Effector memory CD8-positive, alpha-beta T cell (primary cell): ENCODE data around the gene CLEC2A.
"Not testable (repeated sequence)": the region's sequence is repeated elsewhere in the genome, so short reads cannot be mapped to it uniquely, and the experiment has no call there.

Experiments
- ATAC-seq: fragments of 150-1000 bp; cut with Tn5 transposase; replicated peaks from 2 replicates; pipeline ENCODE4 v1.10.0; 2021; ENCODE audit warnings: mild to moderate bottlenecking, moderate library complexity
- DNase-seq, 3 experiments: peaks; one replicate each; pipeline ENCODE4 v3.0.0; 2021
- H3K27ac Mint-ChIP-seq, 2 donors: one replicate each; pipeline ENCODE4 v1.8.0; 2022; ENCODE audit warnings: mild to moderate bottlenecking in 2 of 2, mixed read lengths in 2 of 2, moderate library complexity in 2 of 2
- H3K27me3 Mint-ChIP-seq, 2 donors: one replicate each; pipeline ENCODE4 v1.8.0; 2022; ENCODE audit warnings: mixed read lengths in 2 of 2
- H3K36me3 Mint-ChIP-seq: one replicate; pipeline ENCODE4 v1.8.0; 2022; ENCODE audit warnings: mild to moderate bottlenecking, moderate library complexity, mixed read lengths; ENCODE audit not compliant: insufficient read depth
- H3K4me1 Mint-ChIP-seq, 2 donors: one replicate each; pipeline ENCODE4 v1.8.0; 2022; ENCODE audit warnings: low read depth in 2 of 2, mixed read lengths in 2 of 2
- H3K4me3 Mint-ChIP-seq, 2 donors: one replicate each; pipeline ENCODE4 v1.8.0; 2022; ENCODE audit warnings: mild to moderate bottlenecking in 2 of 2, mixed read lengths in 2 of 2, moderate library complexity in 2 of 2
- H3K9me3 Mint-ChIP-seq, 2 donors: one replicate each; pipeline ENCODE4 v1.8.0; 2022; ENCODE audit warnings: mixed read lengths in 2 of 2

CLEC2A gene

GRCh38 chr12:9897535-9897934 is 34.6 kb downstream of the CLEC2A start:
- no peak for DNase-seq
- Mint-ChIP-seq H3K9me3 (no peaks in the 10 kb centered on the region), H3K4me1 (peaks cover 0 to 5% of the 10 kb centered on the region in 2 donors), H3K27me3 (peaks cover 0 to 13% of the 10 kb centered on the region in 2 donors), H3K27ac (no peak overlapping the region), H3K36me3 (no peaks in the 10 kb centered on the region), H3K4me3 (no peak overlapping the region)
- no peak for ATAC-seq

GRCh38 chr12:9895215-9895971 is 36.8 kb downstream of the CLEC2A start:
- Mint-ChIP-seq H3K27ac (no peak overlapping the region), H3K4me3 (no peak overlapping the region), H3K9me3 (no peaks in the 10 kb centered on the region), H3K27me3 (peaks cover 0 to 13% of the 10 kb centered on the region in 2 donors), H3K4me1 (peaks cover 0 to 5% of the 10 kb centered on the region in 2 donors), H3K36me3 (peaks cover 5% of the 10 kb centered on the region)
- DNase-seq (no peak), ATAC-seq (no peak)

GRCh38 chr12:9888665-9889273 is 43.4 kb downstream of the CLEC2A start:
- H3K4me3 Mint-ChIP-seq = peak overlapping the region in 1 of 2 donors; percentile 22
- no peaks in the 10 kb centered on the region for H3K27me3 Mint-ChIP-seq
- peaks cover 6 to 11% of the 10 kb centered on the region in 2 donors for H3K4me1 Mint-ChIP-seq
- H3K36me3 Mint-ChIP-seq = peaks cover 5% of the 10 kb centered on the region
- DNase-seq (no peak), ATAC-seq (peak; percentile 72)
- H3K27ac Mint-ChIP-seq = peak overlapping the region; percentile 74 to 83
- H3K9me3 Mint-ChIP-seq = no peaks in the 10 kb centered on the region

DNA sequence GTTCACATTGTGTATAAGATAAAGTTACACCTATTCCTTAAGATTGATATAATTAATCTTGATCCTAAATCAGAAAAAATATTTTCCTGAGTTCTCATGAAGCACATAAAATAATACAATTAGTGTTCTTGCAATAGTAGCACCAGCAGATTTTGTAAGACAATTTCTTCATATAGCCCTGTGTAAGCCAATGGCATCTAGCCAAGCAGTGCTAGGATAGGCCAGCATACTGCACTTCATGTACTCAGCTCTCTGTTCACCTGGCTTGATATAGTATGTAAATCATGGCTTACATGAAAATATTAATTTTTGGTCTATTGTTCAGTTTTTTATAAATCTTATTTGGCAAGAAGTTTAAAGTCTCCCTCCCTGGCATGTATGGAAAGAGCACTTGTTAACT is 49.0 kb downstream of the CLEC2A start:
- H3K4me3 Mint-ChIP-seq = no peak overlapping the region
- H3K9me3 Mint-ChIP-seq = no peaks in the 10 kb centered on the region

DNA sequence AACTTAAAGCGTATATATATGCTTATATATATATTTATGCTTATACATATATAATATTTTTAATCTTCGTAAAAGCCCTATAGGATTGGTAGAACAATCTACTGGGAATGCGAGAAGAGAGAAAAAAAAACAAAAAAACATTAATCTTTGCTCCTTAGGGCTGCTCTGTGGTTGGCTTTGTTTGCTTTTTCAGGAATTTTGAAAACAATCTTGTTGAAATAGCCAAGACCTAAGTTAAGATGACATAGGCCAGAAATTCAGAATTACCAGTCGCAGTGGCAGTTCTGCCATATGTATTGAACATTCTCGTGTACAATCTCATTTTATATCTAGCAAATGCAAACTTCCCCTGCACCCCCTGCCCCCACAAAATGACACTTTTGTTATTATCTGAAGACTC is 50.2 kb downstream of the CLEC2A start:
- Mint-ChIP-seq H3K4me3 (no peak overlapping the region), H3K27me3 (no peaks in the 10 kb centered on the region), H3K36me3 (no peaks in the 10 kb centered on the region), H3K27ac (no peak overlapping the region), H3K9me3 (no peaks in the 10 kb centered on the region), H3K4me1 (peaks cover 2 to 4% of the 10 kb centered on the region in 2 donors)
- DNase-seq = no peak
- ATAC-seq = no peak

More for the DNA sequence above, 49.0 kb downstream of the CLEC2A start:
- peaks cover 2 to 4% of the 10 kb centered on the region in 2 donors for H3K4me1 Mint-ChIP-seq
- DNase-seq (no peak), ATAC-seq (no peak)
- H3K27ac Mint-ChIP-seq = no peak overlapping the region
- no peaks in the 10 kb centered on the region for H3K27me3 Mint-ChIP-seq
- no peaks in the 10 kb centered on the region for H3K36me3 Mint-ChIP-seq

DNA sequence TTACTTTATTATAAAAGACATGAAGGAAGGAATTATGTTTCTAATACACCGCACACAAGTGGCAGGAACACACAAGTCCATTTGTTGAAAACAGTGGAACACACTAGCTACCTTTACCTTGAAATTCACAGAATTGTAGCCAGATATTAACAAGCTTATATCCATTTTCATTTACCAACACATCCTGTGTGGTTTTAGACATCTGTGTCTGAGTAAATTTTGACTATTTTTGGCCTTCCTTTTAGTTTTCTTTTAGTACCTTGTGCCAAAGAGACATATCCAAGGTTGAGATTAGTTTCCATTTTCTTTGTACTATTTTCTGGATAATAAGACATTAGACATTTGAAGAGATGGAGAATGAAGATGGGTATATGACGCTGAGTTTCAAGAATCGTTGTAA is 50.9 kb downstream of the CLEC2A start, which contains the start of gene KLRF2:
TSS of gene KLRF2 (plus strand) at position 244 of the 400 bp plus-strand sequence. CDS start at position 351, 107 bp downstream.
- ATAC-seq (no peak), DNase-seq (no peak)
- Mint-ChIP-seq H3K4me3 (no peak within 1 kb of the TSS), H3K27ac (no peak within 1 kb of the TSS), H3K9me3 (no peaks in the 10 kb centered on the region), H3K4me1 (peaks cover 2 to 4% of the 10 kb centered on the region in 2 donors), H3K36me3 (no peaks in the 10 kb centered on the region), H3K27me3 (no peaks in the 10 kb centered on the region)

GRCh38 chr12:9880532-9881078 is 51.6 kb downstream of the CLEC2A start:
- ATAC-seq = no peak
- Mint-ChIP-seq H3K36me3 (no peaks in the 10 kb centered on the region), H3K4me1 (peaks cover 2 to 4% of the 10 kb centered on the region in 2 donors), H3K9me3 (no peaks in the 10 kb centered on the region), H3K27ac (no peak overlapping the region), H3K27me3 (no peaks in the 10 kb centered on the region), H3K4me3 (no peak overlapping the region)
- DNase-seq = no peak

DNA sequence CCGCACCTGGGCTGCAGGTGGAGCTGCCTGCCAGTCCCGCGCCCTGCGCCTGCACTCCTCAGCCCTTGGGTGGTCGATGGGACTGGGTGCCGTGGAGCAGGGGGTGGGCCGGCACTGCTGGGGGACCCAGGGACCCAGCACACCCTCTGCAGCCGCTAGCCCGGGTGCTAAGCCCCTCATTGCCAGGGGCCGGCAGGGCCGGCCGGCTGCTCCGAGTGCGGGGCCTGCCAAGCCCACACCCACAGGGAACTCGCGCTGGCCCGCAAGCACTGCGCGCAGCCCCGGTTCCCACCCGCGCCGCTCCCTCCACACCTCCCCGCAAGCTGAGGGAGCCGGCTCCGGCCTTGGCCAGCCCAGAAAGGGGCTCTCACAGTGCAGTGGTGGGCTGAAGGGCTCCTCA is 56.0 kb downstream of the CLEC2A start:
- DNase-seq, H3K4me1 Mint-ChIP-seq, H3K36me3 Mint-ChIP-seq, H3K4me3 Mint-ChIP-seq, H3K27me3 Mint-ChIP-seq, H3K27ac Mint-ChIP-seq, H3K9me3 Mint-ChIP-seq, ATAC-seq: not testable (repeated sequence)

- ATAC-seq (no peak), DNase-seq (no peak)
- Mint-ChIP-seq H3K4me1 (peaks cover 4 to 18% of the 10 kb centered on the region in 2 donors), H3K27ac (no peak overlapping the region), H3K36me3 (peaks cover 12% of the 10 kb centered on the region), H3K27me3 (no peaks in the 10 kb centered on the region), H3K4me3 (no peak overlapping the region), H3K9me3 (no peaks in the 10 kb centered on the region)
These were observed 59.4 kb downstream of the CLEC2A start for GRCh38 chr12:9872742-9873141.

DNA sequence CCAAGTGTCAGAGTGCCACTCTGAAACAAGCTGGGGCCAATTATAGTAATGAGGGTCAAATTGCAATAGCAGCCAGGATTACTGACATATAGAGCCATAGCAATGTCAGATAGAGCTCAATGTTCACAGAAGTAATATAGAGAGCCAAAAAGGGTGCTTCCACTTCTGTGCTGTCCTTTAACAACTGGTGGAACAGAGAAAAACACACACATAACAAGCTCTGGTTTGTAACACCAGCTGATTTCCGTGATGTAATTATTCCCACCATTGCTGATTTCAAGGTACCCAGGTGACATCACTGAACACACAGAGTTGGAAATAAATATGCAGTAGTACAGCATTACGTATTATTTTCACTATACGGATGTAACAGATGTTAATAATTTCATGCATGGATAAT is 60.0 kb downstream of the CLEC2A start:
- DNase-seq (no peak), ATAC-seq (no peak)
- H3K4me3 Mint-ChIP-seq = no peak overlapping the region
- H3K27me3 Mint-ChIP-seq = no peaks in the 10 kb centered on the region
- H3K27ac Mint-ChIP-seq = no peak overlapping the region
- peaks cover 16% of the 10 kb centered on the region for H3K36me3 Mint-ChIP-seq
- H3K9me3 Mint-ChIP-seq = no peaks in the 10 kb centered on the region
- H3K4me1 Mint-ChIP-seq = peaks cover 4 to 18% of the 10 kb centered on the region in 2 donors

DNA sequence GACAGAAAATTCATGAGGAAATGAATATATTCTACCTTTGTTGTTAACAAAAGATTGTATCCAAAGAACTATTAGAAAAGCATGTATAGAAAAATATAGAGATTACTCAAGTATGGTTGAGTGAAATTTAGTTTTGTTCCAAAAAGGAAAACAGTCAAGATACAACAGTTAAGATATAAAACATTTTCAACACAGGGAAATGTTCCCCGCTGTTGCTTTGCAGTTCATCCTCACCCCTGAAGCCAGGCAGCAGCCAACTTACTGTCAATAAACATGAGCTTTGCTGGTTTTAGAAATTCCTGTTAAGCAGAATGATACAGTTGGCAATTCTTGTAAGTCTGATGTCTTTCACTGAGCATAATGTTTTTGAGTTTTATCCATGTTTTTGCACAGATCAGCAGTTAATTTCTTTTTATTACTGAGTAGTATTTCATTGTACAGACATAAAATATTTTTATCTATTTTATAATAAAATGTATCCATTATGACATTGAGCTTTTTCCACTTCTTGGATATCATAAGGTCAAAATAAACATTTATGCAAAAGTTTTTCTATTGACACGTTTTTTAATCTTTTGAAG is 61.8 kb downstream of the CLEC2A start:
- H3K4me1 Mint-ChIP-seq = peaks cover 6 to 22% of the 10 kb centered on the region in 2 donors
- DNase-seq (no peak), ATAC-seq (no peak)
- H3K27me3 Mint-ChIP-seq = no peaks in the 10 kb centered on the region
- peaks cover 26% of the 10 kb centered on the region for H3K36me3 Mint-ChIP-seq
- H3K27ac Mint-ChIP-seq = peak overlapping the region; percentile 95 to 100
- peak overlapping the region; percentile 83 to 99 for H3K4me3 Mint-ChIP-seq
- no peaks in the 10 kb centered on the region for H3K9me3 Mint-ChIP-seq

- Mint-ChIP-seq H3K36me3 (peaks cover 26% of the 10 kb centered on the region), H3K4me1 (peaks cover 7 to 29% of the 10 kb centered on the region in 2 donors), H3K9me3 (no peaks in the 10 kb centered on the region), H3K4me3 (peak within 1 kb of the TSS; percentile 83 to 99), H3K27ac (peak within 1 kb of the TSS; percentile 95 to 100), H3K27me3 (no peaks in the 10 kb centered on the region)
- ATAC-seq (peak; percentile 75), DNase-seq (peak in 2 of 3 experiments; percentile 14 to 30)
These were observed 62.6 kb downstream of the CLEC2A start, which contains the start of gene CLEC2B for GRCh38 chr12:9869307-9870161. Gene CLEC2B, minus strand, starts transcription at chr12:9869354.

DNA sequence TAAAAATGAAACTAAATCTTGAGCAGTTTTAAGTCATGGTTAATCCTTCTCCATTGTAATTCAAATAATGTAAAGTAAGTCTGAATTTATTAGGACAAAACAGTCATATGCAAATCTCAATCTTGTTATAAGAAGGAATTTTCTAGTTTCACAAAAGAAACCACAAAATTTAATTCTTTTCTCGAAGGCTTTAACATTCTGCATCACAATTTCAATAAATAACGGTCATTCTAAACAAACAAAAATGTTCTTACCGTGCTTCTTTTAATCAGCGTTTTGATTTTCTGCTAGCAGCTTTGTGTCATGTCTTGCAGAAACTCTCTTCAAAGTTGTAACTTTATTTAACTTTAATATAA is 63.2 kb downstream of the CLEC2A start:
- DNase-seq (no peak), ATAC-seq (no peak)
- peaks cover 0 to under 1% of the 10 kb centered on the region in 2 donors for H3K9me3 Mint-ChIP-seq
- H3K4me1 Mint-ChIP-seq = peaks cover 11 to 35% of the 10 kb centered on the region in 2 donors
- H3K4me3 Mint-ChIP-seq = peak overlapping the region; percentile 83 to 99
- peak overlapping the region; percentile 95 to 100 for H3K27ac Mint-ChIP-seq
- H3K36me3 Mint-ChIP-seq = peaks cover 26% of the 10 kb centered on the region
- no peaks in the 10 kb centered on the region for H3K27me3 Mint-ChIP-seq
